ENCODE data around the gene SLC66A3.

Gene SLC66A3

GRCh38 chr2:11140492-11140891 lies 14.8 kb upstream of the SLC66A3 start:
- DNase-seq: peak; percentile 63

GRCh38 chr2:11141319-11141718 lies 13.9 kb upstream of the SLC66A3 start:
- no peak for DNase-seq

- DNase-seq: no peak
Observed at GRCh38 chr2:11142330-11142729, 12.9 kb upstream of the SLC66A3 start.

GRCh38 chr2:11142987-11143386 lies 12.3 kb upstream of the SLC66A3 start:
- no peak for DNase-seq

- DNase-seq: no peak
Observed at GRCh38 chr2:11144077-11144737, 11.1 kb upstream of the SLC66A3 start.

GRCh38 chr2:11144738-11145079 lies 10.6 kb upstream of the SLC66A3 start:
- DNase-seq: no peak

- DNase-seq: no peak
Observed at GRCh38 chr2:11145350-11145749, 9.9 kb upstream of the SLC66A3 start.

- no peak for DNase-seq
Observed at GRCh38 chr2:11146076-11146475, 9.2 kb upstream of the SLC66A3 start.

GRCh38 chr2:11147263-11147662 lies 8.0 kb upstream of the SLC66A3 start:
- no peak for DNase-seq

GRCh38 chr2:11152591-11152990 lies 2.7 kb upstream of the SLC66A3 start:
- DNase-seq: no peak

- DNase-seq: no peak
Observed at GRCh38 chr2:11154016-11154922, 998 bp upstream of the SLC66A3 start.

GRCh38 chr2:11154923-11155380 lies 315 bp upstream of the SLC66A3 start:
- peak; percentile 97 for DNase-seq

- DNase-seq: no peak
Observed at GRCh38 chr2:11156396-11157075, 1.3 kb downstream of the SLC66A3 start.

GRCh38 chr2:11157296-11157695 lies 2.0 kb downstream of the SLC66A3 start:
- no peak for DNase-seq

GRCh38 chr2:11157731-11158130 lies 2.5 kb downstream of the SLC66A3 start:
- DNase-seq: no peak

GRCh38 chr2:11158916-11159573 lies 3.8 kb downstream of the SLC66A3 start:
- DNase-seq: no peak

- no peak for DNase-seq
Observed at GRCh38 chr2:11159574-11160170, 4.4 kb downstream of the SLC66A3 start.

- no peak for DNase-seq
Observed at GRCh38 chr2:11160256-11160655, 5.0 kb downstream of the SLC66A3 start.

- no peak for DNase-seq
Observed at GRCh38 chr2:11160731-11161455, 5.6 kb downstream of the SLC66A3 start.

- no peak for DNase-seq
Observed at GRCh38 chr2:11161747-11162146, 6.5 kb downstream of the SLC66A3 start.

- DNase-seq: no peak
Observed at GRCh38 chr2:11163439-11164317, 8.4 kb downstream of the SLC66A3 start.

All from fibroblast of skin of abdomen (primary cell).